NT2/D1 (cell line): ENCODE results near the gene DISP2.

Experiments
- DNase-seq: peaks from one replicate; pipeline ENCODE4 v3.0.0-alpha.2; 2011; ENCODE audit warnings: low read depth, low spot score
- H3K27me3 ChIP-seq: 2 replicates; pipeline ENCODE4 v1.6.0; 2011; ENCODE audit warnings: mild to moderate bottlenecking; ENCODE audit not compliant: insufficient read length, insufficient read depth
- H3K36me3 ChIP-seq: 2 replicates; pipeline ENCODE4 v1.6.1; 2011; ENCODE audit warnings: mild to moderate bottlenecking, low read length, mixed read lengths; ENCODE audit not compliant: insufficient read depth, insufficient read length
- H3K4me1 ChIP-seq: 2 replicates; pipeline ENCODE4 v1.5.1; 2011; ENCODE audit not compliant: insufficient read depth, insufficient read length
- H3K4me3 ChIP-seq: 2 replicates; pipeline ENCODE4 v1.5.1; 2011; ENCODE audit warnings: low read depth; ENCODE audit not compliant: insufficient read length
- H3K9ac ChIP-seq: 2 replicates; pipeline ENCODE4 v1.6.0; 2011; ENCODE audit warnings: low read depth; ENCODE audit not compliant: insufficient read length
- H3K9me3 ChIP-seq: 2 replicates; pipeline ENCODE4 v1.5.1; 2011; ENCODE audit warnings: mild to moderate bottlenecking, low read length; ENCODE audit not compliant: insufficient read depth
- SUZ12 ChIP-seq: IDR thresholded peaks from 2 replicates; pipeline ENCODE4 v1.6.1; 2011; ENCODE audit not compliant: insufficient read length, insufficient read depth; ENCODE audit errors: extremely low read depth
- YY1 ChIP-seq: IDR thresholded peaks from 2 replicates; pipeline ENCODE4 v1.6.1; 2011; ENCODE audit not compliant: insufficient read length, insufficient read depth
- ZNF274 ChIP-seq: IDR thresholded peaks from 2 replicates; pipeline ENCODE4 v1.6.1; 2011; ENCODE audit warnings: mild to moderate bottlenecking, low read depth, low read length

The DISP2 gene

GRCh38 chr15:40329804-40330203 is 28.2 kb upstream of the DISP2 start:
- no peak for DNase-seq
- no peak overlapping the region for H3K9ac ChIP-seq
- no peaks in the 10 kb centered on the region for H3K9me3 ChIP-seq
- peaks cover 38% of the 10 kb centered on the region for H3K36me3 ChIP-seq
- no peaks in the 10 kb centered on the region for H3K27me3 ChIP-seq
- H3K4me1 ChIP-seq = peaks cover 10% of the 10 kb centered on the region
- TF ChIP-seq YY1 = no peak
- TF ChIP-seq SUZ12 = no peak
- no peak for TF ChIP-seq ZNF274
- no peak overlapping the region for H3K4me3 ChIP-seq

- H3K4me1 ChIP-seq = peaks cover 7% of the 10 kb centered on the region
- DNase-seq = no peak
These were observed 27.6 kb upstream of the DISP2 start for GRCh38 chr15:40330368-40330836.

GRCh38 chr15:40331026-40331425 is 27.0 kb upstream of the DISP2 start:
- H3K4me3 ChIP-seq = no peak overlapping the region
- H3K27me3 ChIP-seq = no peaks in the 10 kb centered on the region
- H3K4me1 ChIP-seq = peaks cover 9% of the 10 kb centered on the region
- H3K9me3 ChIP-seq = no peaks in the 10 kb centered on the region
- TF ChIP-seq YY1 = no peak
- TF ChIP-seq SUZ12 = no peak
- no peak for TF ChIP-seq ZNF274
- H3K36me3 ChIP-seq = peaks cover 32% of the 10 kb centered on the region
- DNase-seq = no peak
- H3K9ac ChIP-seq = no peak overlapping the region

More at GRCh38 chr15:40330368-40330836, 27.6 kb upstream of the DISP2 start:
- H3K9ac ChIP-seq = no peak overlapping the region
- no peak for TF ChIP-seq YY1
- no peak for TF ChIP-seq ZNF274
- no peak for TF ChIP-seq SUZ12
- H3K4me3 ChIP-seq = no peak overlapping the region
- no peaks in the 10 kb centered on the region for H3K27me3 ChIP-seq
- peaks cover 38% of the 10 kb centered on the region for H3K36me3 ChIP-seq
- no peaks in the 10 kb centered on the region for H3K9me3 ChIP-seq

GRCh38 chr15:40331637-40332036 is 26.4 kb upstream of the DISP2 start:
- Histone ChIP-seq H3K36me3 (peaks cover 28% of the 10 kb centered on the region), H3K9me3 (no peaks in the 10 kb centered on the region), H3K9ac (no peak overlapping the region), H3K4me3 (no peak overlapping the region), H3K27me3 (no peaks in the 10 kb centered on the region), H3K4me1 (peaks cover 9% of the 10 kb centered on the region)
- TF ChIP-seq SUZ12 (no peak), YY1 (no peak), ZNF274 (no peak)
- no peak for DNase-seq

GRCh38 chr15:40332113-40332781 is 25.8 kb upstream of the DISP2 start:
- no peak for DNase-seq
- peaks cover 12% of the 10 kb centered on the region for H3K4me1 ChIP-seq

GRCh38 chr15:40333922-40334492 is 24.0 kb upstream of the DISP2 start:
- Histone ChIP-seq H3K9ac (no peak overlapping the region), H3K4me1 (peaks cover 17% of the 10 kb centered on the region), H3K27me3 (no peaks in the 10 kb centered on the region), H3K9me3 (no peaks in the 10 kb centered on the region), H3K4me3 (no peak overlapping the region), H3K36me3 (peaks cover 24% of the 10 kb centered on the region)
- DNase-seq = no peak
- TF ChIP-seq ZNF274 (no peak), YY1 (no peak), SUZ12 (no peak)

More at GRCh38 chr15:40332113-40332781, 25.8 kb upstream of the DISP2 start:
- TF ChIP-seq YY1 = no peak
- no peak for TF ChIP-seq ZNF274
- TF ChIP-seq SUZ12 = no peak
- Histone ChIP-seq H3K9ac (no peak overlapping the region), H3K9me3 (no peaks in the 10 kb centered on the region), H3K27me3 (no peaks in the 10 kb centered on the region), H3K36me3 (peaks cover 24% of the 10 kb centered on the region), H3K4me3 (no peak overlapping the region)

GRCh38 chr15:40334541-40334940 is 23.5 kb upstream of the DISP2 start:
- Histone ChIP-seq H3K4me1 (peaks cover 20% of the 10 kb centered on the region), H3K36me3 (peaks cover 21% of the 10 kb centered on the region), H3K4me3 (no peak overlapping the region), H3K9ac (no peak overlapping the region), H3K9me3 (no peaks in the 10 kb centered on the region), H3K27me3 (no peaks in the 10 kb centered on the region)
- TF ChIP-seq YY1 = no peak
- no peak for TF ChIP-seq SUZ12
- TF ChIP-seq ZNF274 = no peak
- DNase-seq = no peak
